Kidney epithelial cell (primary cell): ENCODE data around the gene MAN1A1. TPM values are rescaled to one million over a fixed set of nuclear protein-coding genes. Genes with fewer than 3 reads are reported as not detected.
"Not testable (repeated sequence)": the region's sequence is repeated elsewhere in the genome, so short reads cannot be mapped to it uniquely, and the experiment has no call there.

Experiments used
- DNase-seq: peaks from one replicate; pipeline ENCODE4 v3.0.0-alpha.2; 2010; ENCODE audit warnings: low read depth
- H3K27me3 ChIP-seq: 2 replicates; pipeline ENCODE4 v1.6.0; 2011; ENCODE audit warnings: low read length; ENCODE audit not compliant: control insufficient read depth, insufficient read depth
- H3K36me3 ChIP-seq: 2 replicates; pipeline ENCODE4 v1.5.1; 2011; ENCODE audit warnings: low read length; ENCODE audit not compliant: control insufficient read depth, insufficient read depth
- H3K4me3 ChIP-seq: 2 replicates; pipeline ENCODE4 v1.5.1; 2011; ENCODE audit warnings: low read depth, mild to moderate bottlenecking, control low read depth, low read length
- CTCF ChIP-seq: IDR thresholded peaks from 2 replicates; pipeline ENCODE4 v1.5.1; 2011; ENCODE audit warnings: mild to moderate bottlenecking, moderate library complexity, low read length, control low read depth, inconsistent platforms; ENCODE audit not compliant: insufficient read depth, poor library complexity, severe bottlenecking
- total RNA-seq: library from RNA; depleted of rRNA; stranded (reverse); fragments of >200 nt; gene quantifications from 2 replicates; pipeline ENCODE4 v1.2.3, GENCODE V29; 2015

Gene MAN1A1
- total RNA-seq, 1 donor from 2014 or later = 15.0 TPM

GRCh38 chr6:119379809-119380208 is 30.2 kb upstream of the MAN1A1 start:
- TF ChIP-seq CTCF = no peak
- Histone ChIP-seq H3K36me3 (no peaks in the 10 kb centered on the region), H3K27me3 (no peaks in the 10 kb centered on the region), H3K4me3 (no peak overlapping the region)
- no peak for DNase-seq

GRCh38 chr6:119377043-119377442 is 27.5 kb upstream of the MAN1A1 start:
- not testable (repeated sequence) for H3K36me3 ChIP-seq, H3K4me3 ChIP-seq, H3K27me3 ChIP-seq, DNase-seq

GRCh38 chr6:119370080-119370479 is 20.5 kb upstream of the MAN1A1 start:
- DNase-seq = no peak
- no peak for TF ChIP-seq CTCF
- Histone ChIP-seq H3K36me3 (no peaks in the 10 kb centered on the region), H3K27me3 (no peaks in the 10 kb centered on the region), H3K4me3 (no peak overlapping the region)

GRCh38 chr6:119368921-119369320 is 19.4 kb upstream of the MAN1A1 start:
- no peak for TF ChIP-seq CTCF
- no peaks in the 10 kb centered on the region for H3K27me3 ChIP-seq
- DNase-seq = no peak
- no peaks in the 10 kb centered on the region for H3K36me3 ChIP-seq
- no peak overlapping the region for H3K4me3 ChIP-seq

DNA sequence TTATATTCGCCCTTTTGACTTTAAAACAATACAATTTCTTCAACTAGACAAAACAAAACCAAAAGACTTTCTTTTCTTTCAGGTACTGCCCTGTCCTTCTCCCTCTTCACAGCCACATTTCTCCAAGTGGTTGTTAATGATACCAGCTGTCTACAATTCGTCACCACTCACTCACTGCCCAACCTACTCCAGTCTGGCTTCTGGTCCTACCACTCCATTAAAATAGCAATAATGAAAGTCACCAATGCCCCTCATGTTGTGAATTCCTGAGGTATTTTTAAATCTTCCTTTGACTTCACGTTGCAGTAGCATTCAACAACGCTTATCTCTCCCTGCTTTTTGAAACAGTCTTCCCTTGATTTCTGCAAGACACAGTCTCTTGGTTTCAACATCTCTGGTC is 11.6 kb upstream of the MAN1A1 start:
- H3K4me3 ChIP-seq = no peak overlapping the region
- no peak for TF ChIP-seq CTCF
- no peaks in the 10 kb centered on the region for H3K27me3 ChIP-seq
- DNase-seq = no peak
- H3K36me3 ChIP-seq = no peaks in the 10 kb centered on the region

DNA sequence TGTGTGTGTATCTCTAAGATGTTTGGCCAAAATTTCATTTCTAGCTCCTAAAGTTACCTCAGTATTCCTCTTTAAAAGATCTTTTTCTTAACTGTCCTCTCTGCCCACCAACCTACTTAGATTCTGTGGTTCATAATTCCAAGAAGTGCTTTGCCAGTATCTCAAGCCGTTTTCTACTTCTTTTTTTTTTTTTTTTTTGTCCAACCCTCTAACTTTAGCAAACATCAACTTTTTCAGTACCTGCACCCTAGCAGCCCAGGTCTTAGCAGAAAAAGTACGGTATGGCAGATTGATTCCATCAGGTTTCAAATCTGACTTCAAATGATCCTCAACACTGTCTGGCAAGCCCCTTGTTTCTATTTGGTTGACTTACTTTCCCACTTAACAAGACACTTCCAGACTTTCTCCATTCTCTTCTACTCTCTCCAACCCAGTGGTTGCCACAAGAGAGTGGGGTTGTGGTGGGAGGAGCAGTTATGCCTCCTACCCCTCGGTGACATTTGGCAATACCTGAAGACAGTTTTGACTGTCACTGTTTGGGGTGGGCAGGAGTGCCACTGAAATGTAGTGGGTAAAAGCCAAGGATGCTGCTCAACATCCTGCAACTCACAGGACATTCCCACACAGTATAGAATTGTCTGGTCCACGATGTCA is 10.8 kb upstream of the MAN1A1 start:
- H3K4me3 ChIP-seq = no peak overlapping the region
- no peak for TF ChIP-seq CTCF
- H3K36me3 ChIP-seq = no peaks in the 10 kb centered on the region
- no peak for DNase-seq
- H3K27me3 ChIP-seq = no peaks in the 10 kb centered on the region
